A549 (cell line): ENCODE results near the gene ABCG8. TPM values are rescaled to one million over a fixed set of nuclear protein-coding genes. Genes with fewer than 3 reads are reported as not detected.

Source experiments
- ATAC-seq, 2 experiments: fragments of 200-7000 bp in 1 of 2; fragments of >200 bp in 1 of 2; cut with Nextera tagmentation in 1 of 2; cut with Tn5 transposase in 1 of 2; 3 replicates each; pipeline versions ENCODE4 v1.8.0 to v1.9.1; 2018 to 2020; ENCODE audit warnings: mild to moderate bottlenecking in 1 of 2, moderate library complexity in 1 of 2
- CTCF ChIA-PET: fragments of 300-600 bp; sonication (Branson Sonifier 250); formaldehyde crosslinking; extraction: SDS; loops from one replicate; lab custom pipeline; 2021; ENCODE audit warnings: antibody characterized with exemption, inconsistent platforms; lab: Yijun Ruan, JAX
- POLR2A ChIA-PET: fragments of 350-600 bp; formaldehyde crosslinking; extraction: SDS; loops from one replicate; lab custom pipeline; 2021; ENCODE audit warnings: antibody characterized with exemption, inconsistent platforms; lab: Yijun Ruan, JAX
- DNase-seq, 2 experiments: peaks; one replicate each; pipeline versions ENCODE4 v3.0.0 to v3.0.0-alpha.2; 2011 to 2016; ENCODE audit warnings: low read depth in 1 of 2, low spot score in 1 of 2
- FAIRE-seq: peaks from 2 replicates; lab custom pipeline; 2011; peaks lifted over from hg19 to GRCh38; lab: Jason Lieb, UNC
- H3K27ac ChIP-seq, 2 experiments: fragments of >200 bp; sonication (Bioruptor Twin); formaldehyde crosslinking; 3 replicates each; pipeline ENCODE4 v1.5.1; 2016 to 2017
- H3K4me1 ChIP-seq: fragments of >200 bp; sonication (Bioruptor Twin); formaldehyde crosslinking; 3 replicates; pipeline ENCODE4 v1.6.1; 2016
- H3K4me2 ChIP-seq: fragments of >200 bp; sonication (Bioruptor Twin); formaldehyde crosslinking; 3 replicates; pipeline ENCODE4 v1.6.1; 2016
- H3K4me3 ChIP-seq: fragments of >200 bp; sonication (Bioruptor Twin); formaldehyde crosslinking; 3 replicates; pipeline ENCODE4 v1.5.1; 2016
- H3K9me3 ChIP-seq: fragments of >200 bp; sonication (Bioruptor Twin); formaldehyde crosslinking; 3 replicates; pipeline ENCODE4 v1.6.1; 2016
- BCL3 ChIP-seq: fragments of >200 bp; sonication (Bioruptor Twin); formaldehyde crosslinking; IDR thresholded peaks from 3 replicates; pipeline ENCODE4 v1.6.1; 2016
- CHD2 ChIP-seq: fragments of 150-350 bp; IDR thresholded peaks from 2 replicates; pipeline ENCODE4 v1.6.1; 2014; ENCODE audit warnings: low read length; ENCODE audit not compliant: partially characterized antibody
- CTCF ChIP-seq: fragments of >200 bp; sonication (Bioruptor Twin); formaldehyde crosslinking; IDR thresholded peaks from 3 replicates; pipeline ENCODE4 v1.5.1; 2016
- E2F6 ChIP-seq: IDR thresholded peaks from 2 replicates; pipeline ENCODE4 v1.6.1; 2012; ENCODE audit warnings: low read depth, borderline replicate concordance
- EHF ChIP-seq: fragments of 250-450 bp; sonication (Bioruptor Pico); IDR thresholded peaks from 2 replicates; pipeline ENCODE4 v1.5.0; 2020; ENCODE audit warnings: mild to moderate bottlenecking
- EHMT2 ChIP-seq: fragments of 200-600 bp; sonication (generic); IDR thresholded peaks from 2 replicates; pipeline ENCODE4 v1.6.1; 2016; ENCODE audit warnings: antibody characterized with exemption, low read depth, mild to moderate bottlenecking, moderate library complexity
- EP300 ChIP-seq, 2 experiments: fragments of >200 bp; sonication (Bioruptor Twin); formaldehyde crosslinking; IDR thresholded peaks; 2 replicates in 1 of 2; 3 replicates in 1 of 2; pipeline ENCODE4 v1.6.1; 2016 to 2017
- ESRRA ChIP-seq: fragments of 150-350 bp; IDR thresholded peaks from 2 replicates; pipeline ENCODE4 v1.6.1; 2014; ENCODE audit warnings: mild to moderate bottlenecking, low read length, borderline replicate concordance
- FOSB ChIP-seq: fragments of 250-450 bp; sonication (Bioruptor Pico); IDR thresholded peaks from 2 replicates; pipeline ENCODE4 v1.5.0; 2020; ENCODE audit warnings: mild to moderate bottlenecking, moderate library complexity
- GATA3 ChIP-seq: IDR thresholded peaks from 2 replicates; pipeline ENCODE4 v1.6.1; 2012; ENCODE audit warnings: borderline replicate concordance
- HDAC2 ChIP-seq: fragments of 200-600 bp; sonication (generic); IDR thresholded peaks from 2 replicates; pipeline ENCODE4 v1.6.1; 2016
- JUN ChIP-seq, 2 experiments: fragments of >200 bp; sonication (Bioruptor Twin); formaldehyde crosslinking; IDR thresholded peaks; 2 replicates in 1 of 2; 3 replicates in 1 of 2; pipeline ENCODE4 v1.6.1; 2016 to 2017
- MAX ChIP-seq: IDR thresholded peaks from 2 replicates; pipeline ENCODE4 v1.6.1; 2012
- MAZ ChIP-seq: fragments of 150-350 bp; IDR thresholded peaks from 2 replicates; pipeline ENCODE4 v1.6.1; 2014; ENCODE audit warnings: antibody characterized with exemption, low read depth, low read length, borderline replicate concordance
- PHF8 ChIP-seq: fragments of 200-600 bp; sonication (generic); IDR thresholded peaks from 2 replicates; pipeline ENCODE4 v1.6.1; 2016; ENCODE audit warnings: low read depth, mild to moderate bottlenecking, antibody characterized with exemption, moderate library complexity, borderline replicate concordance
- POLR2AphosphoS2 ChIP-seq: conservative IDR thresholded peaks from 2 replicates; pipeline ENCODE4 v1.6.1; 2012; ENCODE audit warnings: low read length, improper control_type of control experiment, inconsistent platforms
- RAD21 ChIP-seq, 2 experiments: fragments of >200 bp in 1 of 2; sonication (Bioruptor Twin) in 1 of 2; formaldehyde crosslinking in 1 of 2; IDR thresholded peaks in 1 of 2; conservative IDR thresholded peaks in 1 of 2; 2 replicates in 1 of 2; 3 replicates in 1 of 2; pipeline ENCODE4 v1.6.1; 2012 to 2018; ENCODE audit warnings: inconsistent platforms in 1 of 2
- RARB ChIP-seq: fragments of 250-450 bp; sonication (Bioruptor Pico); IDR thresholded peaks from 2 replicates; pipeline ENCODE4 v1.8.0; 2021; ENCODE audit warnings: mild to moderate bottlenecking, moderate library complexity
- RNF2 ChIP-seq: fragments of 200-600 bp; sonication (generic); IDR thresholded peaks from 2 replicates; pipeline ENCODE4 v1.6.1; 2016; ENCODE audit warnings: low read depth, mild to moderate bottlenecking, antibody characterized with exemption, moderate library complexity, borderline replicate concordance
- ZC3H11A ChIP-seq: fragments of 450-650 bp; IDR thresholded peaks from 2 replicates; pipeline ENCODE4 v1.6.1; 2014; ENCODE audit warnings: antibody characterized with exemption, mild to moderate bottlenecking
- ZNF302 ChIP-seq: fragments of 250-450 bp; sonication (Bioruptor Pico); IDR thresholded peaks from 2 replicates; pipeline ENCODE4 v1.9.0; 2021; ENCODE audit warnings: inconsistent platforms, mild to moderate bottlenecking, moderate library complexity
- WGBS: methylation state at CpG from one replicate; pipeline ENCODE4 v1.1.6; 2017; ENCODE audit errors: missing lambda C conversion rate; 5-methylcytosine and 5-hydroxymethylcytosine counted together
- polyA plus RNA-seq, 4 experiments: library from polyadenylated mRNA; depleted of rRNA in 3 of 4; stranded (reverse); fragments of >200 nt; fragmentation: RNase III in 1 of 4; extraction: RNeasy Plus Mini Kit Qiagen cat#74134 plus additional on column Dnase treatment in 1 of 4; gene quantifications; 2 replicates in 3 of 4; 3 replicates in 1 of 4; pipeline ENCODE4 v1.2.3, GENCODE V29; 2011 to 2017

ABCG8 gene
- polyA plus RNA-seq, 2 of the 4 experiments (the other 2 are of a cell fraction) = not detected

- TF ChIP-seq EHF (CRISPR knock-in tag) = no peak
- no peak for TF ChIP-seq EHMT2
- no peak for TF ChIP-seq BCL3
- no peak for TF ChIP-seq CHD2
- no peak for TF ChIP-seq CTCF
- no peak for TF ChIP-seq ZC3H11A
- no peak for TF ChIP-seq MAX
- no peak for TF ChIP-seq HDAC2
- TF ChIP-seq RAD21 (conservative IDR thresholded peaks at IDR 0.05 in 1 of 2, IDR thresholded peaks at IDR 0.05 in 1 of 2) = no peak
Observed at GRCh38 chr2:43796206-43796605, 42.6 kb upstream of the ABCG8 start (continued).

GRCh38 chr2:43798300-43798699 lies 40.5 kb upstream of the ABCG8 start:
- TF ChIP-seq POLR2AphosphoS2 (no peak), GATA3 (no peak), RAD21 (conservative IDR thresholded peaks at IDR 0.05 in 1 of 2, IDR thresholded peaks at IDR 0.05 in 1 of 2) (peak in 1 of 2 experiments; percentile 31; a peak in 1 of 5 replicates), FOSB (CRISPR knock-in tag) (no peak), RARB (CRISPR knock-in tag) (no peak), CTCF (peak; percentile 19; the same call in 2 of the 3 replicates), PHF8 (no peak)
- CTCF ChIA-PET = interaction anchor here (0.6 to 1.6 kb wide), 4 partner anchors 54 to 100 kb away, joined by 3 read pairs; no protein-coding TSS in a partner anchor
- DNase-seq (peak in 1 of 2 experiments; percentile 28), FAIRE-seq (no peak), ATAC-seq (peak; percentile 43 to 80; a peak in 4 of 6 replicates)
- Histone ChIP-seq H3K4me3 (no peak overlapping the region), H3K4me2 (no peak overlapping the region), H3K27ac (no peak overlapping the region), H3K9me3 (no peaks in the 10 kb centered on the region), H3K4me1 (peaks cover 5% of the 10 kb centered on the region; the same call in 1 of the 3 replicates)
- 55% methylated on average over 4 of the region's 4 CpGs for WGBS
- POLR2A ChIA-PET = no interaction called here

GRCh38 chr2:43800894-43801293 lies 37.9 kb upstream of the ABCG8 start:
- DNase-seq = no peak
- H3K4me2 ChIP-seq = no peak overlapping the region
- no peak for FAIRE-seq
- H3K4me1 ChIP-seq = peaks cover 10% of the 10 kb centered on the region
- ChIA-PET POLR2A (no interaction called here), CTCF (interaction anchor here (1.3 to 1.8 kb wide), 2 partner anchors 26 to 189 kb away, joined by 4 read pairs; no protein-coding TSS in a partner anchor)
- TF ChIP-seq RNF2 = no peak
- TF ChIP-seq MAX = no peak
- no peak for TF ChIP-seq MAZ
- TF ChIP-seq ZNF302 (CRISPR knock-in tag) = no peak
- TF ChIP-seq E2F6 = no peak
- no peak for TF ChIP-seq CHD2
- no peak for TF ChIP-seq ESRRA
- no peak for TF ChIP-seq JUN (IDR thresholded peaks at IDR 0.05)
- TF ChIP-seq EP300 (IDR thresholded peaks at IDR 0.05) = no peak
- TF ChIP-seq RAD21 (conservative IDR thresholded peaks at IDR 0.05 in 1 of 2, IDR thresholded peaks at IDR 0.05 in 1 of 2) = no peak
- ATAC-seq = no peak
- no peaks in the 10 kb centered on the region for H3K9me3 ChIP-seq
- no peak overlapping the region for H3K4me3 ChIP-seq
- no peak overlapping the region for H3K27ac ChIP-seq
